PFSK-1 (cell line): Measurements from ENCODE around the gene PRRX1. TPM values are rescaled to one million over a fixed set of nuclear protein-coding genes. Genes with fewer than 3 reads are reported as not detected.

ENCODE experiments used
- FOXP2 ChIP-seq: optimal IDR thresholded peaks from 2 replicates; pipeline ENCODE3; 2011; ENCODE audit warnings: borderline replicate concordance, control low read depth, inconsistent platforms; ENCODE audit not compliant: insufficient read depth; ENCODE audit errors: extremely low read length, extremely low read depth
- POLR2AphosphoS5 ChIP-seq: IDR thresholded peaks from 2 replicates; pipeline ENCODE4 v1.6.1; 2012; ENCODE audit warnings: low read depth, mild to moderate bottlenecking, control low read depth, low read length, moderate library complexity
- SIN3A ChIP-seq: IDR thresholded peaks from 2 replicates; pipeline ENCODE4 v1.6.1; 2012; ENCODE audit warnings: mild to moderate bottlenecking, low read length, moderate library complexity, borderline replicate concordance; ENCODE audit not compliant: insufficient read depth
- TAF1 ChIP-seq: IDR thresholded peaks from 2 replicates; pipeline ENCODE4 v1.6.1; 2012; ENCODE audit warnings: low read length, control low read depth, borderline replicate concordance; ENCODE audit not compliant: insufficient read depth
- polyA plus RNA-seq: library from polyadenylated mRNA; unstranded; fragments of >200 nt; gene quantifications from one replicate; pipeline ENCODE4 v1.2.1, GENCODE V29; 2012; ENCODE audit warnings: low read depth, missing spikeins; ENCODE audit not compliant: insufficient read length
- TF ChIP-seq, protein P1 (sequence below), 2 experiments: IDR thresholded peaks; 2 replicates each; pipeline versions ENCODE4 v1.6.1 to v1.8.0; 2011 to 2012; ENCODE audit warnings: low read depth in 2 of 2, low read length in 2 of 2, control low read depth in 1 of 2, inconsistent platforms in 1 of 2, mild to moderate bottlenecking in 1 of 2, moderate library complexity in 1 of 2; ENCODE audit not compliant: insufficient read depth in 1 of 2

The PRRX1 gene
- polyA plus RNA-seq: 31.6 TPM

DNA sequence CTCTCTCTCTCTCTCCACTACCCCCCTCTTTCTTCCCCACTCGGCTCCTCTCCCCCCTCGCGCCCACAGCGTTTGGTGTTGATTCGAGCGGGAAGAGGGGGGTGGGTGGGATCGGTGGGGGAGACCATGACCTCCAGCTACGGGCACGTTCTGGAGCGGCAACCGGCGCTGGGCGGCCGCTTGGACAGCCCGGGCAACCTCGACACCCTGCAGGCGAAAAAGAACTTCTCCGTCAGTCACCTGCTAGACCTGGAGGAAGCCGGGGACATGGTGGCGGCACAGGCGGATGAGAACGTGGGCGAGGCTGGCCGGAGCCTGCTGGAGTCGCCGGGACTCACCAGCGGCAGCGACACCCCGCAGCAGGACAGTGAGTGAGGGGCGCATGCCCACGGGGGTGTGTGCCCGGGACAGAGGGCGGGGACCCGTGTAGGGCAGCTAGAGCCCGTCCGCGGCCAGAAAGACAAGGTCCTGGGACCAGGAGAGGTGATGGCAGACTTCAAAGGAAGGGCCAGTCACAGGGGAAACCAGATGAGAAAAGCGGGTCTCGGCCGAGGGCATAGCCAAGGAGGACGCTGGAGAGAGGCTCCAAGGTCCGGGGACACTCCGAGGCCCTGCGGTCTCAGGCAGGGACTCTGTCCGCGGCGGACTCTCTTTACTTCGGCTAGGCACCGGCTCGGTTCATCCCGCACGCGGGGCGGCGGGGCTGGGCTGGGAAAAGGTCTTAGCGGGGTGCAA is at the start of gene PRRX1:
Gene PRRX1 (plus strand): TSS at position 39 of the 735 bp plus-strand sequence. CDS start 88 bp downstream, at position 127.
- TF ChIP-seq FOXP2 (peak; percentile 13), SIN3A (no peak), TAF1 (no peak)
- TF ChIP-seq, protein P1, sequence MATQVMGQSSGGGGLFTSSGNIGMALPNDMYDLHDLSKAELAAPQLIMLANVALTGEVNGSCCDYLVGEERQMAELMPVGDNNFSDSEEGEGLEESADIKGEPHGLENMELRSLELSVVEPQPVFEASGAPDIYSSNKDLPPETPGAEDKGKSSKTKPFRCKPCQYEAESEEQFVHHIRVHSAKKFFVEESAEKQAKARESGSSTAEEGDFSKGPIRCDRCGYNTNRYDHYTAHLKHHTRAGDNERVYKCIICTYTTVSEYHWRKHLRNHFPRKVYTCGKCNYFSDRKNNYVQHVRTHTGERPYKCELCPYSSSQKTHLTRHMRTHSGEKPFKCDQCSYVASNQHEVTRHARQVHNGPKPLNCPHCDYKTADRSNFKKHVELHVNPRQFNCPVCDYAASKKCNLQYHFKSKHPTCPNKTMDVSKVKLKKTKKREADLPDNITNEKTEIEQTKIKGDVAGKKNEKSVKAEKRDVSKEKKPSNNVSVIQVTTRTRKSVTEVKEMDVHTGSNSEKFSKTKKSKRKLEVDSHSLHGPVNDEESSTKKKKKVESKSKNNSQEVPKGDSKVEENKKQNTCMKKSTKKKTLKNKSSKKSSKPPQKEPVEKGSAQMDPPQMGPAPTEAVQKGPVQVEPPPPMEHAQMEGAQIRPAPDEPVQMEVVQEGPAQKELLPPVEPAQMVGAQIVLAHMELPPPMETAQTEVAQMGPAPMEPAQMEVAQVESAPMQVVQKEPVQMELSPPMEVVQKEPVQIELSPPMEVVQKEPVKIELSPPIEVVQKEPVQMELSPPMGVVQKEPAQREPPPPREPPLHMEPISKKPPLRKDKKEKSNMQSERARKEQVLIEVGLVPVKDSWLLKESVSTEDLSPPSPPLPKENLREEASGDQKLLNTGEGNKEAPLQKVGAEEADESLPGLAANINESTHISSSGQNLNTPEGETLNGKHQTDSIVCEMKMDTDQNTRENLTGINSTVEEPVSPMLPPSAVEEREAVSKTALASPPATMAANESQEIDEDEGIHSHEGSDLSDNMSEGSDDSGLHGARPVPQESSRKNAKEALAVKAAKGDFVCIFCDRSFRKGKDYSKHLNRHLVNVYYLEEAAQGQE (IDR thresholded peaks at IDR 0.05; ENCODE audit: insufficient read depth in 1 of 2, low read depth in 2 of 2, low read length in 2 of 2): no peak

DNA sequence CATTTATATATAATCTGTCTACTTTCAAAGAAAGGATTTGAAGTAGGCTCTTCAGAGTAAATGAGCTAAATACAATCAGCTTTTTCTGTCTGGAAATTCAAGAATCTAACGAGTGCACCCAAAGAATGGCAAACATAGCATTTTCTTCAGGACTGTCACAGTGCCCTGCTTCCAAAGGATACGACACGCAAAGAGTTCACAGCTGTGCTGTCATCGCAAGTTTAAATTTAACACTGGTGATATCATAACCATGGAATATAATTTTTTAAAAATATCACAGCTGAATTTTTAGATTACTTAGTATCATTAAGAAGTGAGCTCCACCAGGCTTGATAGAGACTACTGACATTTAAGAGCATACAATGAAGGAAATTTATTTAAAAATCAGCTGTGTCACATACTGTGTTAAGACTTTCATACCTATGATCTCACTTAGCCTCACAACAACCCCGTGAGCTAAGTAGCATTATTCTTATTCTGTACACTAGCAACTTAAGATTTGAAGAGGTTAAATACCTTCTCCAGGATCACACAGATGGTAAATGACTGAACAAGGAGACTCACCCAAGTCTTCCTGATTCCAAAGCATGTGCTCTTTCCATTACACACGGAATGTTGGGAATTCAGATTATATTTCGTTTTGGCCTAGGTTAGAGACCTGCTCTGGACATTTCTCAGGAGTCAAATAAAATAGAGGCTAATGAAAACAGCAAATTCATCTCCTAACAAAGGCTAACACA is 46.2 kb upstream of the PRRX1 start:
- TF ChIP-seq TAF1 (no peak), POLR2AphosphoS5 (no peak), FOXP2 (no peak), SIN3A (no peak)
- TF ChIP-seq, protein P1 (IDR thresholded peaks at IDR 0.05; ENCODE audit: insufficient read depth in 1 of 2, low read depth in 2 of 2, low read length in 2 of 2): no peak

DNA sequence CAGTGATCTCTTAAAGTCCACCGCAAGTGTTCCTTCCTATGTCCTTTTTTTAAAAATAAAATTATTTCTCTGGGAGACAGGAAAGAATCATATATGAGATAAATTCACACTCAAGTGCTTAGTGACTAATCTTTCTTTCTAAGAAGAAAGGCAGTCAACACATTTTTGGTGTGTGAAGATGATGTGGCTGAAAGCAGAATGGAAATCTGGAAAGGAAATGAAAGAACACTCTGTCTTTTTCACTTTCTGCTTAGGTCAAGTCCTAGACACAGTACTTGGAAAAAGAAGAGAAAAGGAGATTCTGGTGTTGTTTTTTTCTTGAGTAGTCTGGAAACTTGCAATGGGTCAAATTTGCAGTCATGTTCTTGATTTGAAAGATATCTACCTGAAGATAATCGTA is 45.5 kb upstream of the PRRX1 start:
- no peak for TF ChIP-seq SIN3A
- TF ChIP-seq FOXP2: no peak
- no peak for TF ChIP-seq POLR2AphosphoS5
- TF ChIP-seq TAF1: no peak
- TF ChIP-seq, protein P1 (IDR thresholded peaks at IDR 0.05; ENCODE audit: insufficient read depth in 1 of 2, low read depth in 2 of 2, low read length in 2 of 2): no peak

DNA sequence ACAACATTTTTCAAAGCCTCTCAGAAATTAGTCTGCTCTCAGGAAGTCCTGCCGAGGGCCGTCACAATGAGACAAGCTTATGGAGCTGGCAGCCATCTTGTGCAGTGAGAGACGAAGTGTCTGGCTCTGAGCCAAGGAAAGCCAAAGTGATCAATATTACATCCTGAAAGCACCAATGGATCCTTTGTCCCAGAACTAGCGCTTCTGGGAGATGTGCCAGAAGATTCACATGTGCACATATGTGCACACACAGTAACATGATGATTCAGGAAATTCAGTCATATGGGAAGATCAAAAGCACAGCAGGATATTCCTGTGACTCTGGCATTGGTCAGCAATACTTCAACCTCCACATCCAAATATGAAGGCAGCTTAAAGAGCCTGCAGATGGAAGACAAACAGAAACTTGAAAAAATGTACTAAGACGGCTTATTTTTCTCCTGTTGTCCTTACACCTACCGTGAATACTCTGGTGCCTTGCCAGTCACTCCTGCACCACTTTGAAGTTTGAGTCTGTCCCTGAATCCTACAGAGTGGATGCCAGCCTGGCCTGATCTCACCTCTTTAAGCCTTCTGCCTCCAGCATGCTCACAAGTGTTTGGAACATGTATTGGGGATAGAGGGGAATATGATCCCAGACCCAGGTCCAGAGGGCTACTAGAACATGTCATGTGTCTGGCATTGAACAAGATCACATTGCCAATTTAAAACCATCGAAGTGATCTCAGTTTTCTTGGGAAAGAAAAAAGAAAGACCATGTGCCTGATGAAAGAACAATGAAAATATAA is 44.5 kb upstream of the PRRX1 start:
- TF ChIP-seq SIN3A (no peak), TAF1 (no peak), FOXP2 (no peak), POLR2AphosphoS5 (no peak)
- TF ChIP-seq, protein P1 (IDR thresholded peaks at IDR 0.05; ENCODE audit: insufficient read depth in 1 of 2, low read depth in 2 of 2, low read length in 2 of 2): no peak
